Naive thymus-derived CD4-positive, alpha-beta T cell (primary cell): ENCODE results near the gene DPP7. TPM values are rescaled to one million over a fixed set of nuclear protein-coding genes. Genes with fewer than 3 reads are reported as not detected.

ENCODE experiments used
- ATAC-seq: fragments of 150-1000 bp; cut with Tn5 transposase; 2 replicates; pipeline ENCODE4 v1.10.0; 2021; ENCODE audit warnings: mild to moderate bottlenecking, moderate library complexity
- CTCF ChIA-PET: fragments of 350-600 bp; sonication (Branson Sonifier 250); formaldehyde crosslinking; loops from one replicate; lab custom pipeline; 2021; ENCODE audit warnings: antibody characterized with exemption; lab: Charles Lee
- POLR2A ChIA-PET: fragments of 350-600 bp; sonication (Branson Sonifier 250); formaldehyde crosslinking; loops from one replicate; lab custom pipeline; 2021; ENCODE audit warnings: antibody characterized with exemption, inconsistent platforms; lab: Charles Lee
- DNase-seq, 9 donors: peaks; one replicate each; pipeline versions ENCODE4 v3.0.0 to v3.0.0-alpha.2; 2020 to 2022; ENCODE audit warnings: mixed read lengths in 1 of 9
- H3K27ac ChIP-seq: one replicate; pipeline ENCODE4 v1.7.0; 2013; ENCODE audit warnings: mild to moderate bottlenecking, low read depth, low read length, moderate library complexity
- H3K27me3 ChIP-seq, 2 donors: one replicate each; pipeline ENCODE4 v1.7.0; 2013; ENCODE audit warnings: low read length in 2 of 2, mild to moderate bottlenecking in 2 of 2, moderate library complexity in 2 of 2; ENCODE audit not compliant: control insufficient read depth in 2 of 2, insufficient read depth in 2 of 2
- H3K36me3 ChIP-seq, 3 experiments: 1 replicate in 2 of 3; 2 replicates in 1 of 3; pipeline ENCODE4 v1.7.0; 2013; ENCODE audit warnings: low read length in 3 of 3, mild to moderate bottlenecking in 3 of 3, moderate library complexity in 1 of 3; ENCODE audit not compliant: insufficient read depth in 3 of 3, control insufficient read depth in 2 of 3
- H3K4me1 ChIP-seq, 2 donors: one replicate each; pipeline ENCODE4 v1.7.0; 2013; ENCODE audit warnings: low read length in 2 of 2, mild to moderate bottlenecking in 2 of 2, moderate library complexity in 1 of 2; ENCODE audit not compliant: control insufficient read depth in 2 of 2, insufficient read depth in 2 of 2
- H3K4me3 ChIP-seq: 2 replicates; pipeline ENCODE4 v1.7.0; 2013; ENCODE audit warnings: mild to moderate bottlenecking, low read length
- H3K9me3 ChIP-seq, 3 experiments: 1 replicate in 2 of 3; 2 replicates in 1 of 3; pipeline ENCODE4 v1.7.0; 2013; ENCODE audit warnings: low read length in 3 of 3; ENCODE audit not compliant: control insufficient read depth in 2 of 3
- H3K27ac Mint-ChIP-seq, 9 donors: one replicate each; pipeline ENCODE4 v1.8.0; 2020 to 2022; ENCODE audit warnings: mixed read lengths in 9 of 9, mild to moderate bottlenecking in 8 of 9, moderate library complexity in 5 of 9, inconsistent platforms in 2 of 9
- H3K27me3 Mint-ChIP-seq, 5 donors: one replicate each; pipeline ENCODE4 v1.8.0; 2021 to 2022; ENCODE audit warnings: mixed read lengths in 5 of 5, mild to moderate bottlenecking in 1 of 5
- H3K36me3 Mint-ChIP-seq, 5 donors: one replicate each; pipeline ENCODE4 v1.8.0; 2020 to 2022; ENCODE audit warnings: mixed read lengths in 5 of 5, mild to moderate bottlenecking in 3 of 5, inconsistent platforms in 1 of 5
- H3K4me1 Mint-ChIP-seq, 7 donors: one replicate each; pipeline ENCODE4 v1.8.0; 2020 to 2022; ENCODE audit warnings: mixed read lengths in 7 of 7, mild to moderate bottlenecking in 3 of 7, inconsistent platforms in 1 of 7
- H3K4me3 Mint-ChIP-seq, 10 donors: one replicate each; pipeline ENCODE4 v1.8.0; 2020 to 2022; ENCODE audit warnings: mild to moderate bottlenecking in 10 of 10, mixed read lengths in 10 of 10, moderate library complexity in 6 of 10, inconsistent platforms in 2 of 10
- H3K9me3 Mint-ChIP-seq, 11 donors: one replicate each; pipeline ENCODE4 v1.8.0; 2020 to 2022; ENCODE audit warnings: mixed read lengths in 11 of 11, mild to moderate bottlenecking in 4 of 11, inconsistent platforms in 1 of 11, moderate library complexity in 1 of 11
- intact Hi-C, 2 donors: fragments of 100-400 bp; cut with micrococcal nuclease; formaldehyde crosslinking; loops; one replicate each; pipeline ENCODE4 v1.15.1; 2023
- polyA plus RNA-seq, 2 donors: library from polyadenylated mRNA; unstranded; fragments of 300-500 nt; fragmentation: Illumina TruSeq; gene quantifications; one replicate each; pipeline ENCODE4 v1.2.3, GENCODE V29; 2021
- total RNA-seq, 6 experiments: library from RNA in 5 of 6; stranded (reverse) in 5 of 6; gene quantifications; 1 replicate in 5 of 6; 2 replicates in 1 of 6; pipeline ENCODE4 v1.2.3 and lab custom pipeline; 2021 to 2026

Gene DPP7
- total and polyA plus RNA-seq, 7 experiments from 2014 or later: 86.9 to 328 (median 270) TPM

GRCh38 chr9:137141976-137142936, 27.7 kb upstream of the DPP7 start:
- Mint-ChIP-seq H3K4me3 (no peak overlapping the region), H3K36me3 (no peaks in the 10 kb centered on the region), H3K9me3 (peaks cover 0 to 6% (median 0%) of the 10 kb centered on the region in 11 donors), H3K4me1 (peaks cover 0 to 6% (median 4%) of the 10 kb centered on the region in 7 donors), H3K27me3 (peaks cover 32 to 47% (median 42%) of the 10 kb centered on the region in 5 donors), H3K27ac (peak overlapping the region in 2 of 9 donors; percentile 4 to 67)
- no peak for DNase-seq
- POLR2A ChIA-PET: interaction anchor here (0.5 kb wide), 1 partner anchor 17 kb away, joined by 3 read pairs; no protein-coding TSS in a partner anchor
- intact Hi-C loops: no loop called here
- H3K36me3 ChIP-seq: no peaks in the 10 kb centered on the region
- no peak for ATAC-seq
- H3K4me3 ChIP-seq: no peak overlapping the region
- H3K9me3 ChIP-seq: no peaks in the 10 kb centered on the region
- H3K27me3 ChIP-seq: peaks cover 5 to 24% of the 10 kb centered on the region in 2 donors
- no peak overlapping the region for H3K27ac ChIP-seq
- no peaks in the 10 kb centered on the region for H3K4me1 ChIP-seq
- CTCF ChIA-PET: no interaction called here

GRCh38 chr9:137141050-137141810, 26.7 kb upstream of the DPP7 start:
- no peak overlapping the region for H3K4me3 ChIP-seq
- Mint-ChIP-seq H3K4me1 (peaks cover 0 to 6% (median 4%) of the 10 kb centered on the region in 7 donors), H3K9me3 (peaks cover 0 to 6% (median 0%) of the 10 kb centered on the region in 11 donors), H3K36me3 (no peaks in the 10 kb centered on the region), H3K27ac (no peak overlapping the region), H3K27me3 (peaks cover 32 to 54% (median 47%) of the 10 kb centered on the region in 5 donors), H3K4me3 (no peak overlapping the region)
- H3K4me1 ChIP-seq: no peaks in the 10 kb centered on the region
- intact Hi-C loops: no loop called here
- H3K9me3 ChIP-seq: no peaks in the 10 kb centered on the region
- POLR2A ChIA-PET: interaction anchor here (1.1 kb wide), 1 partner anchor 10 kb away, joined by 3 read pairs; no protein-coding TSS in a partner anchor
- H3K27me3 ChIP-seq: peaks cover 5 to 26% of the 10 kb centered on the region in 2 donors
- no peak for ATAC-seq
- DNase-seq: no peak
- no peak overlapping the region for H3K27ac ChIP-seq
- CTCF ChIA-PET: no interaction called here
- no peaks in the 10 kb centered on the region for H3K36me3 ChIP-seq

- no peak overlapping the region for H3K27ac ChIP-seq
- no peaks in the 10 kb centered on the region for H3K36me3 ChIP-seq
- H3K4me1 Mint-ChIP-seq: peaks cover 0 to 6% (median 4%) of the 10 kb centered on the region in 7 donors
- H3K4me1 ChIP-seq: no peaks in the 10 kb centered on the region
- peaks cover 0 to 10% (median 0%) of the 10 kb centered on the region in 11 donors for H3K9me3 Mint-ChIP-seq
- H3K36me3 Mint-ChIP-seq: peaks cover 0 to 4% (median 0%) of the 10 kb centered on the region in 5 donors
- no peak for ATAC-seq
- H3K27me3 Mint-ChIP-seq: peaks cover 37 to 62% (median 52%) of the 10 kb centered on the region in 5 donors
- no peak overlapping the region for H3K4me3 ChIP-seq
- H3K27me3 ChIP-seq: peaks cover 5 to 28% of the 10 kb centered on the region in 2 donors
- no peak for DNase-seq
- POLR2A ChIA-PET: interaction anchor here (1.1 to 1.5 kb wide), 2 partner anchors 9 to 11 kb away, joined by 3 to 6 read pairs; no protein-coding TSS in a partner anchor
- CTCF ChIA-PET: no interaction called here
- H3K4me3 Mint-ChIP-seq: peak overlapping the region in 3 of 10 donors; percentile 42 to 64 (median 57)
- H3K27ac Mint-ChIP-seq: no peak overlapping the region
- intact Hi-C loops: no loop called here
- H3K9me3 ChIP-seq: no peaks in the 10 kb centered on the region
These were observed 25.8 kb upstream of the DPP7 start for GRCh38 chr9:137140151-137141012.

GRCh38 chr9:137139468-137140150, 25.1 kb upstream of the DPP7 start:
- peaks cover 0 to 4% (median 0%) of the 10 kb centered on the region in 5 donors for H3K36me3 Mint-ChIP-seq
- H3K4me3 ChIP-seq: no peak overlapping the region
- DNase-seq (no peak), ATAC-seq (peak; percentile 10)
- intact Hi-C loops: no loop called here
- H3K4me3 Mint-ChIP-seq: peak overlapping the region in 2 of 10 donors; percentile 29 to 45
- no peaks in the 10 kb centered on the region for H3K9me3 ChIP-seq
- H3K4me1 ChIP-seq: no peaks in the 10 kb centered on the region
- ChIA-PET CTCF (no interaction called here), POLR2A (interaction anchor here (1.5 kb wide), 1 partner anchor 10 kb away, joined by 6 read pairs; no protein-coding TSS in a partner anchor)
- H3K4me1 Mint-ChIP-seq: peaks cover 0 to 6% (median 4%) of the 10 kb centered on the region in 7 donors
- H3K27me3 ChIP-seq: peaks cover 5 to 28% of the 10 kb centered on the region in 2 donors
- H3K27ac Mint-ChIP-seq: no peak overlapping the region
- H3K27ac ChIP-seq: no peak overlapping the region
- peaks cover 37 to 65% (median 55%) of the 10 kb centered on the region in 5 donors for H3K27me3 Mint-ChIP-seq
- H3K9me3 Mint-ChIP-seq: peaks cover 0 to 10% (median 0%) of the 10 kb centered on the region in 11 donors
- H3K36me3 ChIP-seq: no peaks in the 10 kb centered on the region

- Histone ChIP-seq H3K4me3 (no peak within 1 kb of the TSS), H3K4me1 (no peaks in the 10 kb centered on the region), H3K27ac (no peak within 1 kb of the TSS), H3K27me3 (peaks cover 5 to 28% of the 10 kb centered on the region in 2 donors), H3K9me3 (no peaks in the 10 kb centered on the region), H3K36me3 (no peaks in the 10 kb centered on the region)
- H3K4me1 Mint-ChIP-seq: peaks cover 0 to 6% (median 4%) of the 10 kb centered on the region in 7 donors
- CTCF ChIA-PET: no interaction called here
- peaks cover 0 to 4% (median 0%) of the 10 kb centered on the region in 5 donors for H3K36me3 Mint-ChIP-seq
- intact Hi-C loops: no loop called here
- DNase-seq: peak in 6 of 9 donors; percentile 28 to 75 (median 53)
- H3K9me3 Mint-ChIP-seq: peaks cover 0 to 10% (median 0%) of the 10 kb centered on the region in 11 donors
- peak within 1 kb of the TSS in 1 of 9 donors; percentile 18 for H3K27ac Mint-ChIP-seq
- peak; percentile 68 for ATAC-seq
- peaks cover 37 to 65% (median 54%) of the 10 kb centered on the region in 5 donors for H3K27me3 Mint-ChIP-seq
- POLR2A ChIA-PET: interaction anchor here (1.5 kb wide), 2 partner anchors 9 to 30 kb away, joined by 3 to 6 read pairs; no protein-coding TSS in a partner anchor
- peak within 1 kb of the TSS in 2 of 10 donors; percentile 29 to 45 for H3K4me3 Mint-ChIP-seq
These were observed 24.4 kb upstream of the DPP7 start, which contains the start of gene GRIN1 for GRCh38 chr9:137138722-137139467. TSS of gene GRIN1 (plus strand) at chr9:137139154. CDS start at chr9:137139487, 333 bp downstream.
